SHP77 treated with DMSO at 0.1 percent for 48 hours (cell line): ENCODE results near the gene SLIT3.
"Not testable (repeated sequence)": the region's sequence is repeated elsewhere in the genome, so short reads cannot be mapped to it uniquely, and the experiment has no call there.

Experiments
- DNase-seq: peaks from one replicate; lab custom pipeline; 2025; lab: John Stamatoyannopoulos, UW

SLIT3 gene

DNA sequence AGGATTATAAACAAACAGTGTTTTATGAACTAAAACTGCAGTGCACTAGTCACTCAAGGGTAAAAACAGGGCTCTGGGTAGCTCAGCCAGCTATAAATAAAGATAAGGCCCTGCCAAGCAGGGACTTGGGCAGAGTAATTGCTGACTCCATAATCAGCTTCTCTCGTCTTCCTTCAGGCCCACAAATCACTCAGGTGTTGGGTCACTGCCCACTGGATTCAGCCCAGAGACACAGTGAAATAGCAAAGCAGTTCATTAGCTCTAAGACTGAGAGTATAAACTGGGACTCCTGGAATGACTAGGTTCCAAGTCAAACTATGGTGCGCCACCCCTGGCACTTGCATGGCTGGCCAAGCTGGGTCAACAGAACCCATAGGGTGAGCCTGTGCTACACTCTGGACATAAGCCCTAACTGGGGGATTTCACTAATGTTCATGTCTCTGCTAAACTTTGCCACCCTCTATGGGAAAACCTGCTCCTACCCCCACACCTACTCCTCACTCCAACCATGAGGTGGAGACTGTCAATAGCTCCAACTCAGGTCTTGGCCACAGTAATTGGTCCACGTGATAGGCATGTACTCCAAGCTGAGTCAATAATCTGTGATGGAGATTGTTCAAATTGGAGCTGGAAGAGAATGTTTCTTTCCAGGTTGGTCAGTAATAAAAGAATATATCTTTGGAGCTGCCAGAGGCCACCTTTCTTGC is 158.5 kb downstream of the SLIT3 start:
- DNase-seq = no peak

DNA sequence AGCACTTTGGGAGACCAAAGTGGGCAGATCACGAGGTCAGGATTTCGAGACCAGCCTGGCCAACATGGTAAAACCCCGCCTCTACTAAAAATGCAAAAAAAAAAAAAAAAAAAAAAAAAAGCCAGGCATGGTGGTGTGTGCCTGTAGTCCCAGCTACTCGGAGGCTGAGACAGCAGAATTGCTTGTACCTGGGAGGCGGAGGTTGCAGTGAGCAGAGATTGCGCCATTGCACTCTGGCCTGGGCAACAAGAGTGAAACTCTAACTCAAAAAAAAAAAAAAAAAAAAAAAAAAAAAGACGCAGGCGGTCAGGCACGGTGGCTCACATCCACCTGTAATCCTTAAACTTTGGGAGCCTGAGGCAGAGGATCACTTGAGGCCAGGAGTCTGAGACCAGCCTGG is 160.7 kb downstream of the SLIT3 start:
- DNase-seq = not testable (repeated sequence)

DNA sequence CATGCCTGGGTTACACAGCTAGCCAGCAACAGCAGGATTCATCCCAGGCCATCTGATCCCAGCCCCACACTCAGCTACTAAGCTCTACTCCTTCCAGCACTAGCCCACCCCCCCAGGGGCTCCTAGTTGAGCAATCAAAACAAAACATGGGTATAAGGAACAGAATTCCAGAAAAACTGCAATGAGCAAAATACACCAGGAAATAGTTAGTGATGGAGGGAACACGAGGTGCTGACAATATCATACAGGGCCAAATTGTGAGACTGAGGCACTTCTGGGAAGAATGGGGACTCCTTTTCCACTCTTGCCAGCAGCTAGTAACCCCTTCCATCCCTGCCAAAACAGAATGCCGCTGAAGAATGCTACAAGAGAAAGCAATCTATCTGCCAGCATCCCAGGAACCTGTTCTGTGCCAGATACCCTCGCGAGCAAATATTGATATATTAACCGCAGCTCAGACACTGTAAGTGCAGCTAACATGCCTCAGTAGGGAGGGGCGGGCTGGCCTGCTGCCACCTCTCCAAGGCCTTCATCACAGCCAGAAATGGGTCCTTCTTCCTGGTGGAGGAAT is 161.4 kb downstream of the SLIT3 start:
- DNase-seq = no peak

DNA sequence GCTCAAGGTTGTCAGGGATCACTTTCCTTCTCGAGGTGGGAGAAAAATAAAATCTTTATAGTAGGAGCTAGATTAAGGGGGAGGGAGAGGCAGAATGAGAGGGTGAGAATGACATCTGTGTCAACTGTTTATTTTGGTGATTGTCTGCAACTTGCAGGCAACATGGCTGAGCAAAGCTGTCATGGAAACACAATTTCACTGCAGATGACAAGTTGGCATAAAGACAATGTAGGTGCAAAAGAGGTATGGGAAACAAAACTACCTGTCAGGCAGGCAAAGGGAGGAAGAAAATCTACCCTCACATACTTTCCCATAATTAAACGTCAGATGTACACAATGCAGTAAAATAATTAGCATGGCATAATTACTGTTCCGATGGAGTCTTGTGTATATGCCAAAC is 167.4 kb downstream of the SLIT3 start:
- DNase-seq = no peak

DNA sequence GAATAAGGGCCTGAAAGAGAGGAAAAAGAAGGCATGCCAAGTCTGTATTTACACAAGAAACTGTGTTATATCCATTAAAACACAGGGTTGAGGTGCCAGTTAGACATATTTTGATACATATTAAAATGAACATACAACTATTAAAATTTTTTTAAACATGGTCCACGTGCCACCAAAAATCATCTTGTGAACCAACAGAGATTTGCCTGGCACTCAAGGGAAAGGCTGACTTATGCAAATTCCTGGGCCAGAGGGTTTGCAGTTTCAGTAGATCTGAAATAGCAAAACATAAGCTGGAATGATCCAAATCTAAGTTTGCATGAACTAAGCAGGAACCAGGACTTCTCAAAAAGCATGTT is 168.7 kb downstream of the SLIT3 start:
- DNase-seq = no peak

DNA sequence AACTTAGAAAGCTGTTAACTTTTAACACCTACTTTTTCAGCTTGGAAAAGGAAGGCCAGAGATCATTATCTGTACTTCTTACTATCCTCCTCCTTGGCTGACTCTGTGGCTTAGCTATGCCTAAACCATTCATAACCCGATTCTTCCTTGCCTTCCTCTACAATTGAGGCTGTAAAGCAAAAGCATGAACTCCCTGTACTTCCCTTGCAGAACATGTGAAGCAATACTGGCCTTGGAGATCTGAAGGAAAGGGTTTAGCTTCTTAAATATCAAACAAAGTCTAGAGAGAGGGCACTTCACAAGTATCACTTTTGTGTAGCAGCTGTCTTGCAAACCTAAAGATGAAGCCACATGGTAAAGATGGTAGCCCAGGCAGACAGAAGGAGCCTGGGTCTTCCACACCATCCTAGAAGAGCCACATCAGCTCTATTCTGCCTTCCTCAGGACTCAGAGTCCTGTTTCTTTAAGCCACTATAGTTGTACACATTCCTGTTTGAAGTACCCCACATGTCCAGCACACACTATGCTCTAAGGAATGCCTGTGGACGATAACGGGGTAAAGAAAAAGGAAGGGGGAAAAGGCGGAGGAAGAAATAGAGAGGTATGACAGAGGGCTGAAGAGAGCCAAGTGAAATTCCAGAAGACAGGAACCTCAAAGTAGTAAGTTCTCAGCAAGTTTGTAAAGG is 169.2 kb downstream of the SLIT3 start:
- DNase-seq = no peak

DNA sequence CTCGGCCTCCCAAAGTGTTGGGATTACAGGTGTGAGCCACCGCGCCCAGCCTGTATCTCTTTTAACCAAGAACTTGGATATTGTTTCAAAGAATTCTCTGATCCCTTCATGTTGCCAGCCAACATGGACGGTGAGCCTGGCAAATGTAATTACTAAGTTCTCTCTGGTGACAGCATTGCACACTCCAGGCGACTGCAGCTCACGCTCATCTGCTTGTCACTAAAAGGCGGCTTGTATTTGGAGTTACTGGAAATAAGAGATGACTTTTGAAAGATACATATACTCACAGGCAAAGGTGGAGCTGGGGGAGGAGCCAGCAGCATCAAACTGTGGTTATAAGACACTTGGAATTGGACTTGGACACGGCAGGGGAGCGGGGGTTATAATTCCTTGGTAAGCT is 172.3 kb downstream of the SLIT3 start:
- DNase-seq = no peak

DNA sequence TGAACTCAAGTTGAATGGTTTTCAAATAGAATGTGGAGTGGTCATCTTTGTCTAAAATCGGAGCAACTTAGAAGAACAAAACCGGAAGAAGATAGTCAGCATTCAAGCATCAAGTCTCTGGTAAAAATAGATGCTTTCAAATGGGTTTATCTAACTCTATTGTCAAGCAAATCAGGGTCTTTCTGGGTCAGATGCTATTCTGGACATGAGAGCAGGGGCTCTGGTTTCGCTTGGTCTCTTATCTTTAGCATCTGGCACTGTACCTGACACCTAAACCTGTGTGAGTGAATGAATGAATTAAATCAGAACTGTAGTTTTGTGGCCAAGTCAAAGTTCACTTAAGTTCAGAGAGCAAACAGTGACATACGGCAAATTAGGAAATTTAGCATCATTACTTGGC is 173.5 kb downstream of the SLIT3 start:
- DNase-seq = no peak

DNA sequence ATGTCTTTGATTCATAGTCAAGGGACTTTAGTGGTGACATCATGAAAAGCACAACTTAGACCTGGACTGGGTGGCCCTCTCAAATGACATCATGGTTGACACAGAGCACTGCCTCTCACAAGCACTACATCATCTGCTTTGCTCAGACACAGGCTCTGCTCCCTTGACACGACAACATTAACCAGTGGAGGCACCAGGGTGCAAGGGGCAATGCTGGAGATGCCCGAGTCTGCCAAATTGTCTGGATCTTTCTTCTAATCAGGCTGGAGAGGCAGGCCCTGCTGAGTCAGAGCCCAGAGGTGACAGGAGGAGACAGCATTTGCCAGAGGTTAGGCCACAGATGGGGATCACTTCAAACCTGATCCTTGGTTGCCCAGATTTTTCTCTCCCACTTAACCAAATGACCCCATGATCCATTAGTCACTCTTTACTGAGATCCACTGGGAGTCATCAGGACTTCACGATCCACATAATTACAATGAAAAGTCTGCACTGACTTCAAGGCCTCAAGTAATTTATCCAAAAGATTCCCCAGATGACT is 174.4 kb downstream of the SLIT3 start:
- DNase-seq = no peak

DNA sequence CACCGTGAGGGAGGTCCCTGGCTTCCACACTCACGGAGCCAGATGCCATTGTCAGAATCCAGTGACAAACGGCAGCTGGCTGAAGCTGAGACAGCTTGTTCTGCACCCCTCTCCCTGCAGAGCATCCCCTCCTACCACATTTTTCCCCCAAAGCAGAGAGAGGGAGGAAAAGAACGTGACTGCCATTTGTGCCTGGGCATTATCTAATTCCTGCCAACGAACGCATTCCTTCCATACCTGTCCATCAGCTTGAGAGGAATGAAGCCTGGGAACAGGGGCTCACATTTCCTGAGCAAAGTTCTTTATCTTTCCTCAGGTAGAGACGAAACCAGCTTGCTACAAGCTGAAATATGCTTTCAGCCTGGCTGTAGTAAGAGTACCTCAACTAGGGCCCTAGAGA is 175.4 kb downstream of the SLIT3 start:
- no peak for DNase-seq

DNA sequence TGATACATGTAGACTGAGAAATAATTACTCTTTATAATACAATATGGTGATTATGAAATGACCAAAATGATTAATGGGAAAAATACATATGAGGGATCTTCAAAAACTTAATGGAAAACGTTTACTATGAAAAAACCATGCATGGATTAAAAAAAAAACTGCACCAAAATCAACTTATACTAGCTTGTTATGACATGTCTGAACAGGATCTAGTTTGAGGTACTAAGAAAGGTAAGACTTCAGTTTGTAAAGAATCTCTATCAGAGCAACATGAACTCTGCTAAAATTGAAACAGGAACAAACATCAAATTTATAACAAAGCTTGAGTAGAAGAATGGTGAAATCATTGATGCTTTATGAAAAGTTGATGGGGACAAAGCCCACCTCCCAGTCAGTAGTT is 178.0 kb downstream of the SLIT3 start:
- no peak for DNase-seq

DNA sequence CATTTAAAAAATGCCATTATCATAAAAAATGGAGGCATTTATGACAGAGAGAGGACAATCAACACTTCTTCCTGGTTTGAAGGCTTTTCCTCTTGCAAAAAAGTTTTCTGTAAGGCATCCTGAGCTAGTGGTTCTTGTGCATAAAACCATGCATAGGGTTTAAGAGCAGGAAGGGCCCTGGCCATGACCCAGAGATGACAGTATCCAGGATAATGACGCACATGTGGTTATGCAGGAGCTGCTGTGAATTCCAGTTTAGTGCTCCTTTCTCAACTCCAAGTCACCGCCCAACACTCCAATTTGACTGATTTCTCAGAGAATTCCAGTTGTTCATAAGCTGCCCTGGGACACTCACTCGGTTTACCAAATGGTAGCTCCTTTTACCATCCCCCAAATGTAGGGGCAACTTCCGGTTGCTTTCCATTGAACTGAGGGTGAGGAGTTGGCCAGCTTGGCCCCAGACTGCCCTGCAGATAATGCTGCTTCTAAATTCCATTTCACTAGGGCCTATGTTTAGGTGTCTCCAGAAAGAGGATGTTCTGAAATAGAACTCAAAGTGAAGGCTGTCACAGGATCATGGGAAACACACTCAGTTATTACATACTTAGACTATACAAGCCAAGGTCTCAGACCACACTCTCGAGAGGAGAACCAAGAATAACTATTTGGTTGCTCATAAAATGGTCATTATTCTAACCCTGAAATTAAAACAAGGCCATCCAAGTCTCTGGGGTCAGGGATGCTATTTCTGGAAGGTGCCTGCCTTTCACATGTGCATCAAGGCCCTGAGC is 179.1 kb downstream of the SLIT3 start:
- DNase-seq = no peak

DNA sequence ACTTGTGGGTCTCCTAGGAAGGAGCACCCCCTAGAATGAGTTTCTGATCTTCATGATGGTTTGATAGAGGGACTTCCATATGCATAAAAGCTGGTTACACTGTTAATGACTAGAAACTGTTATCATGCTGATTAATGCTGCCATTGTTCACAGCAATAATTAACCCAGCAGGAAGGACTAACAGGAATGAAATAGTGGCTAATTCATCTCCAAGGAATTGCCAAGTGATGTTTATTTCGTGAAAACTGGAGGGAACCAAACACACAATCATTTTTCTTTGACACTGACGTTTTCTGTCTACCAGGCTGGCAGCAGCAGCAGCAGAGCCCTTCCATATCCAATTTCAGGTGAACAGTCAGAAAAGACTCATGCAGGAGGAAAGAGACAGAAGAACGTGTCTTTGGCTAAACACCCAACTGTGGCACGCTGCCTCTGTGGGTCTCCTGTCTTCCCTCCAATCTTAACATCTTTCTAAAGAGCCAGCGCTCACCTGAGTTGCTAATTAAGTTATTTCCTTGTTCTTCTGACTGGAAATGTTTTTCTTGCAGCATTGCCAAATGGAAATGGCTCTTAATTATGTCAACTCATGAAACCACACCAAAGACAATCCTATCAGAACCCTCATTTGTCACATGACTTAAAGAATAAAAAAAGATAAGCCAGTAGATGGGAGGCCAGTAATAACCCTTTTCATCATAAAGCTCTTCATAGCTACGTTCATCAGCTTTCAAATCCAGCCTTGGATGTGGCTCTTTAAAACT is 181.5 kb downstream of the SLIT3 start:
- DNase-seq = no peak

DNA sequence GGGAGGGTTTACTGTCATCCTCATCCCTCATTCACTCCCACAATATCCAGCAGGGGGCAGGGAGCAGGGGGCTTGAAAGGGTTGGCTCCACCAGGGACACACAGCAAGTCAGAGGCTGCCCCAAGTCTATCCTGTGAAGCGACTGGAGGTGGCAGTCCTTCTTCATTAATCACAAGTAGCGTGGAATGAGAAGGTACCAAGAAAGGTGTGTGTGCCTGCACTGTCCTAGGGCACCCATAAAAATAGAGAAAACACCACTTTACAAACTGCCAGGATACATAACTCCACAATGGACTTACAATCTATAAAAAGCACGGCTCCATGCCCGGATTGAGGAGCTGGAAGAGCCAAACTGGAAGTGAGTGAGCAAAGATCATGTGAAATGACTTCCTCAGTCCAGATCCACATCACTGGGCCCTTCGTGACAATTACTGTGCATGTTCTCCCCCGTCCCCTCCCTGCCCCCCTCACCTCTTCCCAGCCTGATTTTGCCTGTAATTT is 183.9 kb downstream of the SLIT3 start:
- DNase-seq = no peak

DNA sequence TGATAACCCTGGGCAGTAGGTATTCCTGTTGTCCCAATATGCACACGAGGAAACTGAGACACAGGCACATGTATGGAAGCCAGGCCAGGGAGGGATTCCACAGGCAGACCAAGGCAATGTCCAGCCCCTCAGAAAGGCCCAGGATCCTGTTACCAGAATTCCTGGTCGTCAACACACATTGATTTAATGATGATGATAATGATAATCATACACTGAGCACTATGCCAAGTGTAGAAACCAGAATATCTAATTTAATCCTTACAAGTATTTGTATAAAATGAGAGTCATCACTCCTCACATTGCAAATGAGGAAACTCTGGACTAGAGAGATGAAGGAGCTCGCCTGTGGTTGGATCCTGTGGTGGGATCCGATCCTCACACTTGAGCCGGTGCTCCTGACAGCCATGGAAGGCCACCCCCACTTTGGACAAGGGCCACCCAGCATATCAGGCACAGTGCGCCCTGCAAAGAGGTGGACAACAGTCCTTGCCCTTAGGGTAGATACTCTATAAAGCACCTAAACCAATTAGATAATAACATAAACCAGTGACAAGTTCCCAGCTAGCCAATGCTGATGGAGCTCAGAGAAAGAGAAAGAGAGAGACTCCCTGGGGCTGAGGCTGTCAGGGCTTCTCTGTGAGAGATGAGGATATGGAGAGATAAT is 185.3 kb downstream of the SLIT3 start:
- no peak for DNase-seq

DNA sequence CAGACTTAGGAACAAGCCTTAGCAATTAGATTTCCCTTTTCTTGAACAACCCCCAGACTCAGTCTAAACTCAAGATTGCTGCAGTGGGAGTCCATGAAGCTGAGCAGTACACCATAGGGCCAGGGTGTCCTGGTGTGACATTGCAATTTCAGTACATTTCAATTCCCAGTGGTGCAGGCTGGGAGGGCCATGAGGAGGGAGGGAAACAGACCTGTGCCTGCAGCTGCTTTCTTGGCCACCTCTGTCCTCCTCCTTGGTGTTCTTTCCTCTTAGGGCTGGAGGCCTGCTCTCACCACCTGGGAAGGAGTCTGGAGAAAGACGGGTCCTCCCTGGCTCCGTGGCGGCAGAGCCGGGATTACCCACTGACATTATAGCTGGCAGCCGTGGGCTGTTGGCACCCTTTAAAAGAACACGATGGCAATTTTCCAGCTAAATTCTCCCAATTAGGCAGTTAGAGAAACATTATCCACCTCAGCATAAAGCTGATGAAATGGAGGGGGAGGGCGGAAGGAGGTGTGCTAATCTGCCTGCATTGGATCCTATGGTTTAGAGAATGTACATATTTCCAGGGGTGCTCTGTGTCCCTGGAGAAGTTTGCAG is 186.4 kb downstream of the SLIT3 start:
- DNase-seq = no peak

DNA sequence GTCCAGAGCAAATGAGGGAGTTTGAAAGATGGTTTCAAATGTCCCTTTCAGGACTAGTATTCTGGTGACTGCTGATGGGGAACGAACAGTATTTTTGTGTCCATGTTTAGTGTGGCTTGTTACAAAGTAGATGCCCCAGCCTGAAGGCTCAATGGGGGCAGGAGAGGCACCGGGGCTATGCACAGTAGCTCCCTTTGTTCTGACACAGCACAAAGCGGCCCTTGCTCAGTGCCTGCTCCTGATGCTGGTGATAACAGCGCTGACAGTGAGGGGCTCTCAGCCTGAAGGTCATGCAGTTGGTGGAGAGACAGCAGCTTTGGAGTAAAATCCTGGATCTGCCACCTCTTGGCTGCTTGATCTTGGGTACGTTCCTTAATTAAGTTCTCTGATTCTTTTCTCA is 188.9 kb downstream of the SLIT3 start:
- DNase-seq = no peak

DNA sequence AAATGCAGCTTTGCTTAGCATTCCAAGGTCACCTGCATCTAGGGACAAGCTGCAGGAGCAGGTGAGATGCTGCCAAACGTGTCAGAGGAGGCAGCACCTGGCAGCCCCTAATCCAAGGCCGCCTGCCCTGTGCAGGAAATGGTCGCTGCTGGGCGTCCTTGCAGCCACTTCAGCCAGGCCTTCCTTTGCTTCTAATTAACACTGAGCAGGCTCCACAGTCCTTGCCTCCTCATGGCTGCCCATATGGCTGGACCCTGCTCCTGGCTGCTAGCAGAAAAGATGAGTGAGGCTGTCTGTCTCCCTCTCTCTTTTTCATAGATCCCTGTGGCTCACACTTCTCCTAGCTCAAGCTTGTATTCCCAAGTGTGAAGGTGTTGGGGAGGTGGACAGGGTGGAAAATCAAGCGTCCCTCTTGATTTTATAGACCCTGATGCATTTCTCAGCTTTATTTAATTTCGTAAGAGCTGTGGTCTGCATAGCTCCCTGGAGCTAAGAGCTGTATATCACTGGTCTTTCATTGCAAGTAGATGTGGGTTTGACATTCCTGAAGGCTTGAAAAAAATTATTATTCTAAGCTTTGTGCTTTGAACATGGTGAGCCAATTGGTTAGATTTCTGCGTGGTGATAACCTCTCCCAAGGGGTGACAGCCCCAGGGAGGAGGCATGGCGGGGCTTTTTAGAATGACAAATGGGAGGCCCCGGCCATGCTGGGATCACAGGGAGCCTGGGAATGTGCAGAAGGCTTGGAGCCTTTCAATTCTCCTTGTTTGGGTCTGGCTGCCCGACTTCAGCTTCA is 193.8 kb downstream of the SLIT3 start:
- no peak for DNase-seq

DNA sequence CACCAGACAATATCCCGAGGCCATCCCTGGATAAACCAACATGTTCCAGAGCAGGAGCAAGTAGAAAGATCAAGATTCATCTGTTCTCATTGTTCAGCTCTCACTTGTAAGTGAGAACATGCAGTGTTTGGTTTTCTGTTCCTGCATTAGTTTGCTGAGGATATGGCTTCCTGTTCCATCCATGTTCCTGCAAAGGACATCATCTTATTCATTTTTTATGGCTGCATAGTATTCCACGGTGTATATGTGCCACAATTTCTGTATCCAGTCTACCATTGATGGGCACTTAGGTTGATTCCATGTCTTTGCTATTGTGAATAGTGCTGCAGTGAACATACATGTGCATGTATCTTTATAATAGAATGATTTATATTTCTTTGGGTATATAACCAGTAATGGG is 195.4 kb downstream of the SLIT3 start:
- DNase-seq = not testable (repeated sequence)
